K562 (cell line): ENCODE data around the gene GRIPAP1. TPM values are rescaled to one million over a fixed set of nuclear protein-coding genes. Genes with fewer than 3 reads are reported as not detected.

ENCODE experiments used
- AFF1 ChIP-seq, 2 experiments: fragments of 450-650 bp; IDR thresholded peaks; 2 replicates each; pipeline ENCODE4 v1.6.1; 2018; ENCODE audit warnings: mild to moderate bottlenecking in 2 of 2, low read depth in 1 of 2; ENCODE audit not compliant: partially characterized antibody in 2 of 2
- CCNT2 ChIP-seq: IDR thresholded peaks from 2 replicates; pipeline ENCODE4 v1.6.1; 2011; ENCODE audit warnings: borderline replicate concordance, low read depth, mild to moderate bottlenecking, moderate library complexity, mixed read lengths, low read length; ENCODE audit not compliant: insufficient read length; ENCODE audit errors: extremely low read depth
- E2F3 ChIP-seq: fragments of 250-450 bp; sonication (Bioruptor Pico); IDR thresholded peaks from 2 replicates; pipeline ENCODE4 v1.4.0; 2020; ENCODE audit warnings: mild to moderate bottlenecking
- FOXK2 ChIP-seq, 2 experiments: fragments of 450-650 bp; IDR thresholded peaks in 1 of 2; conservative IDR thresholded peaks in 1 of 2; 2 replicates each; pipeline ENCODE4 v1.6.1; 2016; ENCODE audit warnings: low read depth in 2 of 2, mild to moderate bottlenecking in 1 of 2
- FOXO4 ChIP-seq: fragments of 450-650 bp; formaldehyde crosslinking; IDR thresholded peaks from 2 replicates; pipeline ENCODE4 v1.4.0; 2020; ENCODE audit warnings: mild to moderate bottlenecking, moderate library complexity
- FOXP4 ChIP-seq: sonication (generic); formaldehyde crosslinking; IDR thresholded peaks from 2 replicates; pipeline ENCODE4 v1.8.0; 2022; ENCODE audit warnings: mild to moderate bottlenecking, missing genetic modification reagents, borderline replicate concordance
- KLF6 ChIP-seq: fragments of 250-450 bp; sonication (Bioruptor Pico); IDR thresholded peaks from 2 replicates; pipeline ENCODE4 v1.4.0; 2020; ENCODE audit warnings: mild to moderate bottlenecking, moderate library complexity, borderline replicate concordance
- MNT ChIP-seq, 2 experiments: fragments of 450-650 bp; conservative IDR thresholded peaks; 2 replicates each; pipeline ENCODE4 v1.6.1; 2017; ENCODE audit warnings: mild to moderate bottlenecking in 2 of 2, moderate library complexity in 2 of 2
- PRPF4 ChIP-seq: fragments of 200-400 bp; formaldehyde crosslinking; IDR thresholded peaks from one replicate; pipeline ENCODE4 v1.6.1; 2017; ENCODE audit warnings: low read length, low read depth, mild to moderate bottlenecking; ENCODE audit not compliant: insufficient read depth, poor library complexity, severe bottlenecking
- TRIM25 ChIP-seq: fragments of 450-650 bp; IDR thresholded peaks from 2 replicates; pipeline ENCODE4 v1.7.0; 2016; ENCODE audit warnings: borderline replicate concordance
- ZNF398 ChIP-seq: fragments of 250-450 bp; sonication (Bioruptor Pico); IDR thresholded peaks from 2 replicates; pipeline ENCODE4 v1.8.0; 2021; ENCODE audit warnings: moderate library complexity, mild to moderate bottlenecking, inconsistent platforms
- ZNF551 ChIP-seq: fragments of 250-450 bp; sonication (Bioruptor Pico); IDR thresholded peaks from 2 replicates; pipeline ENCODE4 v1.5.0; 2021; ENCODE audit warnings: mild to moderate bottlenecking, moderate library complexity
- polyA plus RNA-seq, 8 experiments: library from polyadenylated mRNA; depleted of rRNA in 4 of 8; stranded (reverse) in 5 of 8; unstranded in 3 of 8; fragments of >200 nt; fragmentation: Nextera tagmentation in 2 of 8; fragmentation: Illumina TruSeq in 1 of 8; extraction: Ambion mirVana in 2 of 8; extraction: Trizol in 1 of 8; gene quantifications; 2 replicates each; pipeline versions ENCODE4 v1.2.1 to v1.2.3, GENCODE V29; 2011 to 2014; ENCODE audit warnings: inconsistent platforms in 1 of 8, missing spikeins in 1 of 8
- total RNA-seq, 7 experiments: library from RNA; depleted of rRNA in 6 of 7; stranded (reverse); fragments of >200 nt in 6 of 7; fragmentation: Illumina TruSeq in 2 of 7; extraction: Trizol in 2 of 7; gene quantifications; 2 replicates each; pipeline versions ENCODE4 v1.2.1 to v1.2.3, GENCODE V29; 2011 to 2021; ENCODE audit warnings: low replicate concordance in 1 of 7

Gene GRIPAP1
- total and polyA plus RNA-seq, 9 of the 15 experiments (the other 6 are each of a cell fraction or from before 2014, with no cell fraction given): 4.1 to 41.6 (median 24.0) TPM

- TF ChIP-seq ZNF398 (CRISPR knock-in tag) (no peak), MNT (conservative IDR thresholded peaks at IDR 0.05) (peak; percentile 82 to 92), FOXK2 (conservative IDR thresholded peaks at IDR 0.05 in 1 of 2, IDR thresholded peaks at IDR 0.05 in 1 of 2; ENCODE audit: low read depth in 2 of 2) (peak; percentile 48 to 61; a peak in 3 of 4 replicates), AFF1 (IDR thresholded peaks at IDR 0.05; ENCODE audit: low read depth in 1 of 2, partially characterized antibody in 2 of 2) (no peak), CCNT2 (peak; percentile 33), FOXO4 (CRISPR knock-in tag) (no peak), PRPF4 (no peak), FOXP4 (no peak), TRIM25 (no peak), E2F3 (CRISPR knock-in tag) (no peak), ZNF551 (CRISPR knock-in tag) (no peak), KLF6 (CRISPR knock-in tag) (peak; percentile 76; the same call in 1 of the 2 replicates)
Observed at GRCh38 chrX:48940404-48940955, 61.6 kb downstream of the GRIPAP1 start (continued).
